HepG2 (cell line): ENCODE data around the gene RBBP8NL. TPM values are rescaled to one million over a fixed set of nuclear protein-coding genes. Genes with fewer than 3 reads are reported as not detected.

Experiments
- ATF4 ChIP-seq, 2 experiments: fragments of 450-650 bp in 1 of 2; sonication (generic) in 1 of 2; formaldehyde crosslinking; IDR thresholded peaks; 2 replicates each; pipeline versions ENCODE4 v1.5.0 to v1.8.0; 2020 to 2022; ENCODE audit warnings: mild to moderate bottlenecking in 1 of 2, missing genetic modification reagents in 1 of 2
- BRF2 ChIP-seq: sonication (generic); formaldehyde crosslinking; IDR thresholded peaks from 2 replicates; pipeline ENCODE4 v1.8.1; 2022; ENCODE audit warnings: mild to moderate bottlenecking, missing genetic modification reagents
- ESRRA ChIP-seq: sonication (generic); formaldehyde crosslinking; IDR thresholded peaks from 2 replicates; pipeline ENCODE4 v1.5.1; 2020; ENCODE audit warnings: mild to moderate bottlenecking, low read depth, missing genetic modification reagents
- EZH2 ChIP-seq: conservative IDR thresholded peaks from 2 replicates; pipeline ENCODE4 v1.6.1; 2012; ENCODE audit warnings: mild to moderate bottlenecking, low read depth, low read length, moderate library complexity
- GPN1 ChIP-seq: sonication (generic); formaldehyde crosslinking; IDR thresholded peaks from 2 replicates; pipeline ENCODE4 v1.5.1; 2020; ENCODE audit warnings: missing genetic modification reagents, borderline replicate concordance
- HNRNPH1 ChIP-seq: fragments of 200-400 bp; formaldehyde crosslinking; optimal IDR thresholded peaks from 2 replicates; pipeline ENCODE3; 2017; ENCODE audit warnings: mild to moderate bottlenecking, low read depth, low read length
- KLF16 ChIP-seq, 2 experiments: sonication (generic) in 1 of 2; formaldehyde crosslinking in 1 of 2; IDR thresholded peaks; 2 replicates each; pipeline versions ENCODE4 v1.6.1 to v1.8.0; 2016 to 2023; ENCODE audit warnings: missing genetic modification reagents in 2 of 2, missing compliant biosample characterization in 1 of 2
- LCORL ChIP-seq, 2 experiments: fragments of 450-650 bp in 1 of 2; sonication (generic) in 1 of 2; formaldehyde crosslinking in 1 of 2; IDR thresholded peaks; 2 replicates each; pipeline versions ENCODE4 v1.5.0 to v1.6.1; 2017 to 2020; ENCODE audit warnings: antibody characterized with exemption in 1 of 2, missing genetic modification reagents in 1 of 2
- MBNL3 ChIP-seq: fragments of 250-450 bp; sonication (Bioruptor Pico); conservative IDR thresholded peaks from 2 replicates; pipeline ENCODE4 v1.8.0; 2022; ENCODE audit warnings: mild to moderate bottlenecking, inconsistent platforms
- MYNN ChIP-seq: sonication (generic); formaldehyde crosslinking; IDR thresholded peaks from 2 replicates; pipeline ENCODE4 v1.4.0; 2020; ENCODE audit warnings: mild to moderate bottlenecking, low read depth, missing genetic modification reagents
- NR1H2 ChIP-seq: sonication (generic); formaldehyde crosslinking; IDR thresholded peaks from 2 replicates; pipeline ENCODE4 v1.8.1; 2022; ENCODE audit warnings: low read depth, missing genetic modification reagents, borderline replicate concordance
- PHF21A ChIP-seq: sonication (generic); formaldehyde crosslinking; IDR thresholded peaks from 2 replicates; pipeline ENCODE4 v1.5.0; 2020; ENCODE audit warnings: mild to moderate bottlenecking, missing genetic modification reagents
- POLR2A ChIP-seq, 2 experiments: IDR thresholded peaks; 2 replicates each; pipeline ENCODE4 v1.6.1; 2011; ENCODE audit warnings: low read depth in 2 of 2, low read length in 2 of 2, mild to moderate bottlenecking in 1 of 2, moderate library complexity in 1 of 2; ENCODE audit not compliant: insufficient read depth in 1 of 2
- REXO4 ChIP-seq: sonication (generic); formaldehyde crosslinking; IDR thresholded peaks from 2 replicates; pipeline ENCODE4 v1.8.0; 2022; ENCODE audit warnings: missing genetic modification reagents, mild to moderate bottlenecking, borderline replicate concordance
- RFX5 ChIP-seq: IDR thresholded peaks from 2 replicates; pipeline ENCODE4 v1.6.1; 2011; ENCODE audit warnings: low read depth, low read length, improper control_type of control experiment
- SAP130 ChIP-seq: IDR thresholded peaks from 2 replicates; pipeline ENCODE4 v1.6.1; 2016; ENCODE audit warnings: low read depth
- SIN3B ChIP-seq: fragments of 150-350 bp; IDR thresholded peaks from 2 replicates; pipeline ENCODE4 v1.6.1; 2014; ENCODE audit warnings: low read length
- TOPORS ChIP-seq: sonication (generic); formaldehyde crosslinking; IDR thresholded peaks from 2 replicates; pipeline ENCODE4 v1.8.0; 2023; ENCODE audit warnings: mild to moderate bottlenecking, missing genetic modification reagents
- ZBTB21 ChIP-seq: sonication (generic); formaldehyde crosslinking; IDR thresholded peaks from 2 replicates; pipeline ENCODE4 v1.4.0; 2020; ENCODE audit warnings: missing genetic modification reagents
- ZBTB7A ChIP-seq: sonication (generic); formaldehyde crosslinking; IDR thresholded peaks from 2 replicates; pipeline ENCODE4 v1.8.0; 2022; ENCODE audit warnings: mild to moderate bottlenecking, missing genetic modification reagents
- ZFP41 ChIP-seq: sonication (generic); formaldehyde crosslinking; IDR thresholded peaks from 2 replicates; pipeline ENCODE4 v1.4.0; 2020; ENCODE audit warnings: mild to moderate bottlenecking, missing genetic modification reagents, borderline replicate concordance
- ZFY ChIP-seq: sonication (generic); formaldehyde crosslinking; IDR thresholded peaks from 2 replicates; pipeline ENCODE4 v1.4.0; 2020; ENCODE audit warnings: missing genetic modification reagents
- ZKSCAN8 ChIP-seq: IDR thresholded peaks from 2 replicates; pipeline ENCODE4 v1.6.1; 2016; ENCODE audit warnings: borderline replicate concordance, missing genetic modification reagents, missing compliant biosample characterization
- ZNF776 ChIP-seq: sonication (generic); formaldehyde crosslinking; IDR thresholded peaks from 2 replicates; pipeline ENCODE4 v1.4.0; 2020; ENCODE audit warnings: mild to moderate bottlenecking, missing genetic modification reagents
- ZNF841 ChIP-seq: sonication (generic); formaldehyde crosslinking; IDR thresholded peaks from 2 replicates; pipeline ENCODE4 v1.8.1; 2023; ENCODE audit warnings: missing genetic modification reagents, borderline replicate concordance
- ZSCAN12 ChIP-seq: sonication (generic); formaldehyde crosslinking; IDR thresholded peaks from 2 replicates; pipeline ENCODE4 v1.9.0; 2021; ENCODE audit warnings: mild to moderate bottlenecking, missing genetic modification reagents
- polyA plus RNA-seq, 8 experiments: library from polyadenylated mRNA; depleted of rRNA in 3 of 8; stranded (reverse) in 7 of 8; unstranded in 1 of 8; fragments of >200 nt; fragmentation: Illumina TruSeq in 4 of 8; extraction: Trizol in 4 of 8; gene quantifications; 2 replicates each; pipeline versions ENCODE4 v1.2.1 to v1.2.3, GENCODE V29; 2011 to 2016; ENCODE audit warnings: low read depth in 4 of 8, missing spikeins in 1 of 8, mixed read lengths in 1 of 8; ENCODE audit not compliant: insufficient read depth in 1 of 8
- total RNA-seq, 5 experiments: library from RNA; depleted of rRNA; stranded (reverse); fragments of >200 nt; fragmentation: Illumina TruSeq; extraction: Trizol; gene quantifications; 2 replicates each; pipeline ENCODE4 v1.2.3, GENCODE V29; 2016; ENCODE audit warnings: low read depth in 1 of 5
- TF ChIP-seq, protein P1 (sequence below): sonication (generic); formaldehyde crosslinking; IDR thresholded peaks from 2 replicates; pipeline ENCODE4 v1.5.0; 2020; ENCODE audit warnings: mild to moderate bottlenecking, low read depth, missing genetic modification reagents, borderline replicate concordance
- TF ChIP-seq, protein P2 (sequence below): sonication (generic); formaldehyde crosslinking; IDR thresholded peaks from 2 replicates; pipeline ENCODE4 v1.8.0; 2022; ENCODE audit warnings: missing genetic modification reagents, mild to moderate bottlenecking, inconsistent platforms, borderline replicate concordance

RBBP8NL gene
- total and polyA plus RNA-seq, 2 of the 13 experiments (the other 11 are each of a cell fraction or from before 2014, with no cell fraction given) = 0.69 to 0.86 TPM

GRCh38 chr20:62472138-62472940 is 45.0 kb upstream of the RBBP8NL start (continued):
- TF ChIP-seq PHF21A (CRISPR knock-in tag) (no peak; the same call in 1 of the 2 replicates), MYNN (CRISPR knock-in tag) (no peak), ZSCAN12 (CRISPR knock-in tag) (no peak), NR1H2 (CRISPR knock-in tag) (no peak), GPN1 (CRISPR knock-in tag) (0 out of 2 replicates have a peak, but pooled peaks have one; percentile 34), ZBTB7A (CRISPR knock-in tag) (0 out of 2 replicates have a peak, but pooled peaks have one; percentile 37), ZBTB21 (CRISPR knock-in tag) (no peak), ZNF776 (peak; percentile 70; the same call in 1 of the 2 replicates), ZKSCAN8 (CRISPR knock-in tag) (no peak), HNRNPH1 (no peak), ZNF841 (CRISPR knock-in tag) (no peak), ZFP41 (CRISPR knock-in tag) (no peak), KLF16 (CRISPR knock-in tag; IDR thresholded peaks at IDR 0.05) (0 out of 4 replicates have a peak, but pooled peaks of 1 of the 2 experiments have one; percentile 24), MBNL3 (CRISPR knock-in tag) (no peak), POLR2A (IDR thresholded peaks at IDR 0.05; ENCODE audit: insufficient read depth in 1 of 2, low read depth in 2 of 2, low read length in 2 of 2) (0 out of 4 replicates have a peak, but pooled peaks of 1 of the 2 experiments have one; percentile 24), LCORL (IDR thresholded peaks at IDR 0.05) (no peak), LCORL (CRISPR knock-in tag; IDR thresholded peaks at IDR 0.05) (peak; percentile 69), EZH2 (no peak), TOPORS (no peak), ZFY (CRISPR knock-in tag) (peak; percentile 47; the same call in 1 of the 2 replicates), ESRRA (CRISPR knock-in tag) (0 out of 2 replicates have a peak, but pooled peaks have one; percentile 44), SAP130 (CRISPR knock-in tag) (0 out of 2 replicates have a peak, but pooled peaks have one; percentile 33), REXO4 (CRISPR knock-in tag) (no peak), ATF4 (CRISPR knock-in tag; IDR thresholded peaks at IDR 0.05) (no peak), RFX5 (no peak), SIN3B (no peak), BRF2 (CRISPR knock-in tag) (no peak)
- TF ChIP-seq, protein P1, sequence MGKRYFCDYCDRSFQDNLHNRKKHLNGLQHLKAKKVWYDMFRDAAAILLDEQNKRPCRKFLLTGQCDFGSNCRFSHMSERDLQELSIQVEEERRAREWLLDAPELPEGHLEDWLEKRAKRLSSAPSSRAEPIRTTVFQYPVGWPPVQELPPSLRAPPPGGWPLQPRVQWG (CRISPR knock-in tag) = no peak
- TF ChIP-seq, protein P2, sequence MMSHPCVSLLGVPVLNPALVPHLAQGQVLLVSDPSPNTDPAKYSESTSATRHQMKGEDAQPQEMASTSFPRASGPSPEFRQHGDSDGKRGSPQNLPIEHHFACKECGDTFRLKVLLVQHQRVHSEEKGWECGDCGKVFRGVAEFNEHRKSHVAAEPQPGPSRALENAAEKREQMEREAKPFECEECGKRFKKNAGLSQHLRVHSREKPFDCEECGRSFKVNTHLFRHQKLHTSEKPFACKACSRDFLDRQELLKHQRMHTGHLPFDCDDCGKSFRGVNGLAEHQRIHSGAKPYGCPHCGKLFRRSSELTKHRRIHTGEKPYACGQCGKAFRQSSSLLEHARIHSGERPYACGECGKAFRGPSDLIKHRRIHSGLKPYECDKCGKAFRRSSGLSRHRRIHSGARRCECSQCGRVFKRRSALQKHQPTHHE (CRISPR knock-in tag) = no peak
